Fibroblast of skin of right biceps (primary cell): ENCODE results near the gene COL23A1.

Source experiments
- DNase-seq: peaks from one replicate; pipeline ENCODE4 v3.0.0-alpha.2; 2013

COL23A1 gene

DNA sequence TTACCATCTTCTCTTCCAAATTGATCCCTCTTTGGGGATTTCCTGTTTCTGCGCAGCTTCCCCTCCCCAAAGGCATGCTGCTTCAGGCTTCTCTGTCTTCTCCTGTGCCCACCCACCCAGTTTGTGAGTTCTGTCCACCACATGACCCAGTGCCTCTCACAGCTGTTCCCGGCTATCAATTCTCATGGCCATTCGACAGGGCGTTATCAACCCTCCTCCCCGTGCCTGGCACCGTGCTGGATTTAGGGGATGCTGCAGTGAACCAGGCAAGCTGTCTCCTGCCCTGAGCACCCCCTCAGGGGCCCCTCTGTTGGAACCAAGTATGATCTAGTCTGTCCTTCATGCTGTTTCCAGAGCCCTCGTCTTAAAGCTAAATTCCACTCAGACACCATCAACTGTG lies 38.7 kb downstream of the COL23A1 start:
- DNase-seq, result no peak

DNA sequence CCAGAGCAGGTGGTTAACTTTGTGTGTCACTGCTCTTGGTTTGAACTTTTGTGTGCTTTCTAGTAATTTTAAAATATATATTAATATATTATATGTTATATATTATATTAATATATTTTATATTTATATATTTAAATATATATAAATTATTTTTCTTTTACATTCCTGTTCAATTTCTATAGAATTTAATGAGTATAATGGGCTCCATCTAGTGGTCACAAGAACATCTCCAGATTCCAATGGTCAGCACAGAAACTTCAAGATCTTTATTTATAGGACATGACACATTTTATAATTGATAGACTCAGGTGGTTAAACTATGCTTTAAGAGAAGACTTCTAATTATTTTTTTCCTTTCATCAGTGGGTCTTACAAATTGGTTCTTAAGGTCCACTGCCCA lies 39.1 kb downstream of the COL23A1 start:
- DNase-seq, result peak; percentile 39

DNA sequence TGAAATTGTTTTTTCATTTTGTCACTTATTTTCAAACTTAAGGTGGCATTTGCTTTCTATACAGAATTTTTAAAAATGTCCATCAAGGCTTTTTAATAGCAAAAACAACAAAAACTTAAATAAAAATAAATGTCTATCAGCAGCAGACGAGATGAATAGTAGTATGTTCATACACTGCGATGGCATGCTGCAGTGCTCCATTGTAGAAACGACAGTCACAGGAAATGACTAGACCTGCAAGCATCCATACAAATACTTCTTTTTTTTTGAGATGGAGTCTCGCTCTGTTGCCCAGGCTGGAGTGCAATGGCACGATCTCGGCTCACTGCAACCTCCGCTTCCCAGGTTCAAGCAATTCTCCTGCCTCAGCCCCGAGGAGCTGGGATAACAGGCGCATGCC lies 41.4 kb downstream of the COL23A1 start:
- DNase-seq, result peak; percentile 66

DNA sequence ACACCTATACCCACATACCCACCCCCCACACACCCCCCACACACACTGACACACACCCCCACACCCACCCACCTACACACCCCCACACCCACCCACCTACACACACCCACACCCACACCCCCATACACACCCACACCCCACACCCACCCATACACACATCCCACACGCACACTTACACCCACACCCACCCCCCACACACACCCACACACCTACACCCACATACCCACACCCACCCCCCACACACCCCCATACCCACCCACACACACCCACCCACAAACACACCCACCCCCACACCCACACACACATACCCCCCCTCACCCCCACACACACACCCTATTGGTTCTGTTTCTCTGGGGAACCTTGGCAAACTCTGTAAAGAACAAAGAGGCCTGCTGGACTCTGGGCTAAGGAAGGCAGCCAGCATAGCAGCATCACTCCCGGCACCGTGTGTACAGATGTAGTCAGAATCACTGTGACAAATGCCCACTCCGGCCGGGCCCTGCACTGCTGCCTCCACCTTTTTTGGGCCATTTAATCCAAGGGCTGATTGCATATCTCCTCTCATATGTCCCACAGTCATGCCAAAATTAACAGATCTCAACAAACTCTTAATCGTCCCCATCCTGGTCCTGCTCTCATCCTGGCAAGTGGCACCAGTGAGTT lies 42.3 kb downstream of the COL23A1 start:
- no peak for DNase-seq

DNA sequence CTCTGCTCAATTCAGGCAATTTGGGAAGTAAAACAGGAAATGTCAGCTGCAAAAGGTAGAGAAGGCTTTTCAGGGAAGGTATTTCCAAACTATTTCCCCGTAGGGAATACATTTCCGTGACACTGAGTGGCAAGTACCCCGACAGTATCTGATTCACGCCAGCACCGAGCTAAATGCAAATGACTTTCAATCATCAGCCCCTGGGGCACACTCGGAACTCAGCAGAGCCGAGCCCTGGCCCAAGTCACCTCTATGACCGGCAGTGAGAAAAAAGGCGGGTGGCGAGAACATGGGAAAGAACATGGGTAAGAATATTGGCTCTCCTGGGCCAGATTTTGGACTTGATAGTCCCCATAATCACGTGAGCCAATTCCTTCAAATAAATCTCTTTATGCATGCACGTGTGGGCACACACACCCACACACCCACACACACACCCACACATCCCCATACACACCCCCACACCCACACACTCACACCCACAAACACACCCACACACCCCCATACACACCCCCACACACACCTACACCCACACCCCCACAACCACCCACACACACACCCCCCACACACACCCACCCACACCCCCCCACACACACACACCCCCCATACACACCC lies 43.0 kb downstream of the COL23A1 start:
- no peak for DNase-seq

DNA sequence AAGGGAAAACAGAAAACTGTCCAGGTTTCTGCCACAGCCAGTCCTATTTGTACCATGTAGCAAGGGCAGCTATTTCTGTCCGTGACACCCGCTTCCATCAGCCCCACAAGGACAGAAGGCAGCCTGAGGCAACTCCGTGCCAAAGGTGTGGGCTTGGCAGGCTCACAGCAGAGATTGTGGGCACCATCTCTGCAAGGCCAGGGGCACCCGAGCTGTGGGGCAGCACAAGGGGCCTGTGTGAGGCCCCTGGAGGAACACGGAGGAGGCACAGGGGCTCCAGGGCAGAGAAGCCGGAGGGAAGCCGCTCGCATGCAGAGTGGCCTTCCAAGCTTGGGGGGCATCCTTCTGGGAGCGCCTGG lies 43.5 kb downstream of the COL23A1 start:
- no peak for DNase-seq

DNA sequence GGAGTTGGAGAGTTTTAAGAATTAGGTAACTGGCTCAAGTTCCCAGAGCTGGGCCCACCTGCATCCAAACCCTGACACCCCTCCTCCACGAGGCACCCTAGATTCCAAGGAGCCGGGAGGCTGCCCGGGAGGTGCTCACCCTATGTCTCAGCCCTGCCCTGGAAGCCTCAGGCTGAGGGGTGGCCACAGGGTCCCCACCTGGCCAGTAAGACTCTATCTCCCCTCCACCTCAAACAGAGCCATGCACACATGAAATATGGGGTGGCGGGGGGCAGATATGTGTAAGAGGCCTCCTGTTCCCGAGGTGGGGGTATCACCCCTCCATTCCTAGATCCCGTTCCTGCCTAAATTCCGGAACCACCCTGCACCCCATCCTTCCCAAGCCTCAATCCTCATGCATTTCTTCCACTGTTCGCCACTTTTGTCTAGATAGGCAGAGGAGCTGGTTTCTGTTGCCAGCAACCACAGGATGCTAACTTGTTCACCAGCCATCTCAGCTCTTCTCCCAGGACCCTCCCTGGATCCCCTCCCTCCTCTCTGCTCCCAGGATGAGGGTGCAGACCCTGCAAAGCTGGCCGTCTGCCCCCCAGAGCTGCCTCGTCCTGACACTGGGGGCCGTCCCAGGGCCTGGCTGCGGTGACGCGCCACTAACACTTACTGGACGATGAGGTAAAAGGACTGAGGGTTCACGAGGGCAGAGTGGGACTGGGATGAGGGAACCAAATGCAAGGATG lies 44.1 kb downstream of the COL23A1 start:
- no peak for DNase-seq

DNA sequence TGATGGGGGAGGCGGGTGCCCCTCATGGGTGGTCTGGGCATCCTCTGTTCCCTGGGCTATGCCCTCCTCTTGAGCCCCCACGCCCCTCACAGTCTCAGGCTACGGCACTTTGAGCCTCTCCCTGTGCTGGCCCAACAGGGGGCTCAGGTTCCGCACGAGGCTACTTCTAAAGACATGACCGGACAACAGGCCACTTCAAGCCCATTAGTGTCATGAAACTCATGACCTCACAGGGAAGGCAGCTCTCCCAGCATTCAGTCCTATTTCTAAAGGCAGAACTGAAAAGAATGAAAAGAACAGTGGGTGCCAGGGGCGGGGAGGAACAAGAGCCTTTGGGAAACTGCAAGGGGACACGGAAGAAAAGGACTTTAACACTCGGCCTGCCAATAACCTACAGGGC lies 45.0 kb downstream of the COL23A1 start:
- no peak for DNase-seq

DNA sequence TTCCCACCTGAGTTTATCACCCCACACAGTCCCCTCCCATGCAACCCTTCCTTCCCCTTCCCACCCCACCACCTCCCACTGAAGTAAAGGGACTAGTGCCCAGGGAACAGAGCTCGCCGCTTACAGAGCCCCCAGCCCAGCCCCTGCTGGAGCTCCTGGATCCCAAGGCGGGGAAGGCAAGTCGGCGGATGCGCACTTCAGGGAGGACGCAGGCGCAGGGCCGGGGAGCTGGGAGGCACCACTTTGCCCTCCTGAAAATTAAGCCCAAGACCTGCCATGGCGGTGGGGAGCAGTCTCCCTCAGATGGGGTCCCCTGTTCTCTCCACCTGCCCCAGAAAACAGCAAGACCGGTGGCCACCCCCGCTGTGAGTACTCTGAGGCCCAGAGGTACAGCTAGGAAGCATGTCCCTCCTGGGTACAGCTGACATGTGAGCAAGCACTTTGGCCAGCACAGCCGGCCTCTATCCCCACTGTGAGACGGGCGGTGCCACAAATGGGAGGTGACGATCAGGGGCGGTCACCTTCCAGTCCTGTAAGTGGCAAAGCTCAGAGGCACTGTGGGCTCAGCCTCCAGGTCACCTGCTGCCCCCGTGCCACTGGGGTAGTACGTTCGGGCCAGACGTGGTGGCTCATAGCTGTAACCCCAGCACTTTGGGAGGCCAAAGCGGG lies 45.9 kb downstream of the COL23A1 start:
- DNase-seq, result no peak

DNA sequence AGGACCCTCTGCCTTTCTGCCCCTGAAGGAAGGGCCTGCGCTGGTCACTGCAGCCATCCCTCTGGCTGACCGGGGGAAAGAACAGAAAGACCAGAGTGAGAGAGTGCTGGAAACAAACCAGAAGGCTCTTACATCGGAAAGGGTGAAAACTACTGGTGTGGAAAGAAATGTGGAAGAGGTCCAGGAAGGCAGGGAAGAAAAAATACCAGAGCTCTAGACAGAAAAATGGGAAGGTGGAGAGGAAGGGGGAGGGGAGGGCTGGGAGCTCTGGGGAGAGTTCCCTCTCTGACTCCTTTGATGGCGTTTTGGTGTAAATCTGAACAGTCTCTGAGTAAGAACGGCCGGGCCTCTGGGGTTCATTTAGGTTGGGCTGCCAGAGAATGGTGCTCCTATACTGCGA lies 47.7 kb downstream of the COL23A1 start:
- DNase-seq, result peak; percentile 69

DNA sequence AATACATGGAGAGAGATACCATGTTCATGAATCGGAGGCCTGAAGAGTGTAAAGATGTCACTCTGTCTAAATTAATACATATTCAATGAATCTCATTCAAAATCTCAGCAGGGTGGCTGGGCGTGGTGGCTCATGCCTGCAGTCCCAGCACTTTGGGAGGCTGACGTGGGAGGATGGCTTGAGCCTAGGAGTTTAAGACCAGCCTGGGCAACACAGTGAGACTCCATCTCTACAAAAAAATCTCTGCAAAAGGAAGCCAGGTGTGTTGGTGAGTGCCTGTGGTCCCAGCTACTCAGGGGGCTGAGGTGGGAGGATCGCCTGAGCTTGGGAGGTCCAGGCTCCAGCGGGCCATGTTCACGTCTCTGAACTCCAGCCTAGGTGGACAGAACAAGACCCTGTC lies 49.7 kb downstream of the COL23A1 start:
- no peak for DNase-seq

DNA sequence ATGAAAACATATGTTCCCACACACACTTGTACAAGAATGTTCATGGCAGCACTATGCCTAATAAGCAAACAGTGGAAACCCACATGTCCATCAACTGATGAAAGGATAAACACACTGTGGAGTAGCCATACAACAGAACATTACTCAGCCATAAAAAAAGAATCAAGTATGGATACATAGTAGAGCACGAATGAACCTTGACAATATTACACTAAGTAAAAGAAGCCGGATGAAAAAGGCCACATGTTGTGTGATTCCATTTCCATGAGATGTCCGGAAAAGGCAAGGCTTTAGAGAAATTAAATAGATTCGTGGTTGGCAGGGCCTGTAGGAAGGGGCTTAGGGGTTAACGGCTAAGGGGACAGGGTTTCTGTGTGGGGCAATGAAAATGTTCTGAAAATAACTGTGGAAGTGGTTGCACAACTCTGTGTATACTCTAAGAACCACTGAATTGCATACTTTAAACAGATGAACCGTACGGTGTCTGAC lies 51.4 kb downstream of the COL23A1 start:
- peak; percentile 32 for DNase-seq

DNA sequence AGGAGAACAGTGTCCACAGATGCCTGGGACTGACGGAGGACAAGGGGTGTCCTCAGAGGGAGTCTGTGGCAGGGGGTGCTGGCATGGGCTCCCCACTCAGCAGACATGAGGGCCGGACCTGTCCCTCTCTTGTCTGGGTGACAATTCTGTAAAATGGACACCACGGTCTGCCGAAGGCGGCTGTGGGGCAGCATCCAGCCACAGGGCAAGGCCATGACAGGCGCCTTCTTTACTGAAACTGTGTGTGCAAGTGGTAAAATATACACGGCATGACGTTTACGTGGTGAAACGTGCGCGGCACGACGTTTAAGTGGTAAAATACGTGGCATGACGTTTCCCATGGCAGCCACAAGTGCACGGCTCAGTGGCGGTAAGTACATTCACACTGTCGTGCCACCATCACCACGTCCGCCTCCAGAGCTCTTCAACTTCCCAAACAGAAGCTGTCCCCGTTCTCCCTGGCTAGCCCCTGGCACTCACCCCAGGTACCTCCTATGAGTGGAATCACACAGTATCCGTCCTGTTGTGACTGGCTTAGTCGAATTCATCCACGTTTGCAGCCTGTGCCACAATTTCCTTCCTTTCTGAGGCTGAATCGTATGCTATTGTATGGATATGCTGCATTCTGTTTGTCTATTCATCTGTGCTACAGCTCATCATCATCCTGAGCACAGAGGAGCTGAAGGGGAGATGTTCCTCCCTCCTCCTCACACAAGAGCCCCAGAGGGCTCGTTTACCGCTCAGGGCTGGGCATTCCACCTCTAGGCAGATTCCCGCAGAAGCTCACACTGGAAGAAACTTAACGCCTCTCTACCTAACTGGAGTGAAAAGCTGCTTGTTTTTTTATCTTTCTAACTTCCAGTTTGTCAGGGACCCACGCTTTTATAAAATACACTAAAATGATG lies 52.5 kb downstream of the COL23A1 start:
- no peak for DNase-seq

DNA sequence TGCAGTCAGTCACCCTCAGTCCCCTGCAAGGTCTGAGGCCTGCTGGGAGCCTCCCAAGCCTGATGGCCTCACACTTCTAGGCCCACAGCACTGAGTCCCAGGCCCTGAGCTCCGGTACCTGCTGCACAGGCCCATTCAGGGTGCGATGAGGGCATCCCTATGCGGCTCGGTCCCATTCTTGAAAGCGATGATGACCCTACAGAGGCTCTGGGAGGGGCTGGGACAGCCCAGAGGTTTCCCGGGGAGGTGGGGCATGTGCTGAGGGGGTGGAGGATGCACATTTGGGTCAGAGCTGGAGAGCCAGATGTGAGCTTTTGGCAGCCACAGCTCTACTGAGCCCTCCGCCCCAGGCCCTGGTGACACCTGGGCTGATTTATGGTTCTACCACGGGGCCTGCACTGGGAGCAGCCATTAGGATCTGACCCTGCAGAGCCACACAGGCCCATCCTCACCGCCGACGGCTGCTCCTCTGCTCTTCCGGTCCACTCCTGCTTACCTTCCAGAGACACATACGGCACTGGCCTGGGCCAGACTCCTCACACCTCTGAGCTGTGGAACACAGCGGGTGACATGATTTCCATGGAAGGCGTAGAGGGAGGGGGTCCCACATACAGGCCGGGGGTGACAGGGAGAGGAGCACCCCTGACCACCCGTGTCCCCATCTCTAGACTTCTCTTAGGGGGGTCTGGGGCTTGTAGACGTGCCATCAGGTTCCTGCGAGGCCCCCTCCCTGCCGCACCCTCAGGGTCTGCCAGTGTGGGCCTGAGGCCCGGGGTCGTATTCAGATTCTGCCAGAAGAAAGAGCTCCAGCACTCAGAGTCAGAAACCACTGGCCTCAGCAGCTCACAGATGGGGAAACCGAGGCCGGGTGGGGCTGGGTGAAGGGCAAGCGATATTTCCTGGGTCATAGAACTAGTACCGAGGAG lies 53.4 kb downstream of the COL23A1 start:
- no peak for DNase-seq

DNA sequence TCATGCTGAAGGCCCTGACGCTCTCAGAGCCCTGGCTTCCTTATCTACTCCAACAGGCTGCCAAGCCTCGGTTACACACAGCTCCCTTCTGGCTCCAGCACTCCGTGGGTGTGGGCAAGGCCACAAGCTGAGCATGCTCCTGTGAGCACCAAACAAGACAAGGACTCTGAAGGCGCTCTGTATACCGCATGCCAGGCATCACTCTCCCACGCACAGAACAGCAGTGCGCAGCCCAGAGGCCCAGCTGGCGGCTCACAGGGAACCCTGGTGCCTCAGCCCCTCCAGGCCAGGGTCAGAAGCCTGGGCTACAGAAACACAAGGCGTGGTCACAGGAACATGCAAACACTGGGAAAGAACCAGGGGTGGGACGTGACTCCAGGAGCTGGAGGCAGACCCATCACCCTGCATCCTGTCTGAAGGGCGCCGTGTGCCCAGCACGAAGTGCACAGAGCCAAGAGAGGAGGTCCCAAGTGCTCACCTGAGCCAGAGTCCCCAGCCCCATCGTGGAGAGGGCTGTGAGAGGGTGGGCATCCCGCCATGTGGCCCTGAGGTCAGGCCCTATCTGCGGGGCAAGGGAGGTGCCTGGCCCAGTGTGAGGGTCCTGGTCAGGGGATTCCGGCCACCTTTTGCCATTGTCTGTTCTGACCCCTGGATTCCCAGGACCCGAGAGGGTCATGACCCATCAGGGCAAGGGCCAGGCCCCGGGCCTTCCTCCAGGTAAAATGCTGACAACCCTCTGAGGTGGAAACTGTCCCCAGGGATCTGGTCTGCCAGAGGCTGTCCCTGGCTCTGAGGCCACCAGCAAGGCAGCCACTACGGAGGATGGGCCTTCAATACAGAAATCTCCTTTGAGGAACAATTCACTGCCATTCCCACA lies 54.7 kb downstream of the COL23A1 start:
- no peak for DNase-seq

DNA sequence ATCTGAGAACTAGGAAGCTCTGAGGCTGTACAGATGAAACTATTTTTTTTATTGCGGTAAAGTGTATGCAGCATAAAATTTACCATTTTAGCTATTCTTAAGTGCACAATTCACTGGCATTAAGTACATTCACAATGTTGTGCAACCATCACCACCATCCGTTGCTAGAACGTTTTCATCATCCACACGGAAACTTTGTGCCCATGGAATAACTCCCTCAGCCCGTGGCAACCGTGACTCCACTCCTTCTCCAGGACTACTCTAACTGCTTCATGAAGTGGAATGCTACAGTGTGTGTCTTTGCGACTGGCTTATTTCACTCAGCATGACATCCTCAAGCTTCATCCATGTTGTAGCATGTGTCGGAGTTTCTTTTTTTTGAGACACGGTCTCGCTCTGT lies 57.1 kb downstream of the COL23A1 start:
- DNase-seq, result no peak

DNA sequence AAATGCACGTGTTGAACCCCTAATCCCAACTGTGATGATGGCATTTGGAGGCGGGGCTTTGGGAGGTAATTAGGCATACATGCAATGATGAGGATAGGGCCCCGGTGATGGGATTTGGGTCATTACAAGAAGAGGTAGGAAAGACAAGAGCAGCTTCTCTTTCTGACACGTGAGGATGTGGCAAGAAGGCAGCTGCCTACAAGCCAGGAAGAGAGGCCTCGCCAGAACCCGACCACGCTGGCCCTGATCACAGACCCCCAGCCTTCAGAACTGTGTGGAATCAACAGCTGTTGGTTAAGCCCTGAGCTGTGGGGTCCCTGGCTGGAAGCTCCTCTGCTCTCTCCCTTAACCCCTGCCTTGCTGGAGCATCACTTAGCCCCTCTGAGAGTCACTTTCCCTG lies 57.5 kb downstream of the COL23A1 start:
- no peak for DNase-seq

DNA sequence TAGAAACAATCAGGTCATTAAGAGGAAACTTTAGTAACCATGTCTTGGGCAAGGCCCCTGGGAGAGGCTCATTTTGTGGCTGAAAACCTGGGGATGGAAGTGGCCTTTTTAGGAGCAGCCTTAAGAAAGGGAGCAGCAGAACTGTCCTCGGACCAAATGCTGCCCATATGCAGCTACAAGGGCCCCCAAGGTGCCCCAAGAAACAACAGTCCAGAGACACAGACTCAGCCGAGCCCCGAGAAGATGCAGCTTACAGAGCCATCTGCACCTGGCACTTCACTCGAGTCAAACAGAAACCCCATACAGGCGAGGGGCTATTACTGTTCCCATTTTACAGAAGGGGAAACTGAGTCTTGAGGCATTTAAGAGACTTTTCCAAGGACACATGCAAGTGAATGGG lies 58.0 kb downstream of the COL23A1 start:
- DNase-seq, result no peak

DNA sequence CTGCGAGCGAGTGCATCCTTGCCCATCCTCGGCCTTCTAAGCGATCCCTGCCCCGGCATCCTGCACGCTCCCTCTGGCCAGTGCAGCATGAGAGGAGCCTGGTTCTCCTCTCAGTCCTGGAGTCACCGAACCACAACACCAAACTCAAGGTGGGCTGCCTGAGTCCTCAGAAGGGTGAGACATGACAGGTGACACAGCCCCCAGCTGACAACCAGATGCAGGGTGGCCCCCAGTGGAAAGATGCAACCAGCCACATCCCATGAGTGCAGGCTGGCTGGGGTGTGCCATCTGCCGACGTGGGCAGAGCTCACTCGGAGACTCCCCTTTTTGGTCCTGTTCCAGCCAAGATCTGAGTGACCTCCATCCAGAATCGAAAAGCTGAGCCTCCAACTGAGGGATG lies 58.4 kb downstream of the COL23A1 start:
- no peak for DNase-seq

DNA sequence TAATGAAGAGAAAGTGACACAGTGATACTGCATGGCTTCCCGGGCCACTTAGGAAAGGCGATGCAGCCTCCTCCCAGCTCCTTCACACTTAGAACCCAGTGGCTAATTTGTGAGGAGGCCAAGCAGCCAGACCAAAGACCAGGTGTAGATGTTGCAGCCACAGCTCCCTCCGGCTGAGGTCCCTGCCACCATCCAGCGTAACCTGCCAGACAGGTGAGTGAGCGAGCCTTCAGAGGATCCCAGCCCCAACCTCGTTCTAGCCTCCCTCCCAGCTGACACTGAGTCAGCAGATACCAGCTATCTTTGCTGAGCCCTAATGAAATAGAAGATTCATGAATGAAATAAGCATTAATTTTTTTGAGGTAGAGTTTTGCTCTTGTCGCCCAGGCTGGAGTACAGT lies 59.7 kb downstream of the COL23A1 start:
- DNase-seq, result no peak

DNA sequence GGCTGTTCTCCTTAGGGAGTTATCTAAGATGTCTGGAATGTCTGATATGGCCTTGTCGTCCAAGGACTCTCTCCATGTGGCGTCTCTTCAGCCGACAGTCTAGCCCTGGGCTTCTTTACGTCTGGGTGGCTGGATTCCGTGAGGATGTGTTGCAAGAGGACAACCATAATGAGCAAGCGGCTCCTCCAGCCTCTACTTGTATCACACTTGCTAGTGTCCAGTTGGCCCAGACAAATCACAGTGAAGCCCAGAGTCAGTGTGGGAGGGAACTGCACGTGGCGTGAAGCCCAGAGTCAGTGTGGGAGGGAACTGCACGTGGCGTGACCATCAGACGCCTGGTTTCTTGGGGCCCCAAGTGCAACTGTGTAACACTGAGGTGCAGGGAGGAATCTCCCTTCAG lies 61.1 kb downstream of the COL23A1 start:
- DNase-seq, result peak; percentile 44
